Astrocyte of the cerebellum (primary cell): Measurements from ENCODE around the gene HSPA14.
"Not testable (repeated sequence)": the region's sequence is repeated elsewhere in the genome, so short reads cannot be mapped to it uniquely, and the experiment has no call there.

Experiments used
- DNase-seq: peaks from one replicate; pipeline ENCODE4 v3.0.0-alpha.2; 2011; ENCODE audit warnings: low read depth
- H3K4me3 ChIP-seq: 2 replicates; pipeline ENCODE4 v1.5.1; 2011; ENCODE audit warnings: mild to moderate bottlenecking, low read depth, low read length, moderate library complexity
- in situ Hi-C: cut with HindIII; loops from 2 replicates; pipeline ENCODE4 v1.10.0; 2017; ENCODE audit warnings: low sequenced_read_pairs
- TF ChIP-seq, protein P1 (sequence below): IDR thresholded peaks from 2 replicates; pipeline ENCODE4 v1.5.1; 2012; ENCODE audit warnings: low read length, low read depth, moderate library complexity, mild to moderate bottlenecking; ENCODE audit errors: missing control alignments

The HSPA14 gene

DNA sequence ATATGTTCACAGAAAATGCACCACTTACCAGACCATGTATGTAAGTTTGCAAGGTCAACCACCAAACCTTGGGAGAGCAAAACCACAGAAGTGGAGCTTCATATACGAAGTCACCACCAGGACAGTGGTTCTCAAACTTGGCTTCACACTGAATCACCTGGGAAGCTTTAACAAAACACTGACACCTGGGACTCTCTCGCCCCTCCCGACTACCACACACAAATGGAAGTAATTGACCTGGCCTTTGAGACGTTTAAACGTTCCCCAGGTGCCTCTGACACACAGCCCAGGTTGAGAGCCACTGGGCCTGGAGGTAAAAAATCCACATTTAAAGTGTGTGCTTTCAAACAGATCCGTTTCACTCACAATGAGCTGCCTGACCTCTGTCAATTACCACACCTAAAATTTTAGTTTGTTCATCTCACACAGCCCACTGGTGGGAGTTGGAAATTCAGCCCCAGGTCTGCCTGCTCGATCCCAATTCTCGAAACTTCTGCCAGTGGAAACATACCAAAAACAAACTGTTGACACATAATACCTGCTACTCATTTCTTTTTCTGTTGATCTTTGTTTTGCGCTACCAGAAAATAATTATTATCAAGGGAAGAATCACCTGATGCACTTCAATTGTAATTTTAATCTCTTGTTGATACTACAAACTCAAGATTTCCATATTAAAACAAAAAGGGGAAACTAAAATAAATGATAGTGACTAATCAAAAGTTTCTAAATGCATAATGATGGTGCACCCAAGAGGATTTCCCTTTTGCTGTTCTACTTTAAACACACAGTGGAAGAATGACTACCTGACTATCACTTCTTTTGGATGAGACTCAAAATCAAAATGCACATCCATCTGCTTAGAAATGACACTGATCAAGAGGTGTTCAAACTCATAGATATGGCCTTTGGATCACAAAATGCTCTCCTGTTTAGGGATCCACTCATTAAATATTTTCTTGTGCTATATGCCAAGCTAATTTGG is 26.8 kb upstream of the HSPA14 start:
- H3K4me3 ChIP-seq = no peak overlapping the region
- TF ChIP-seq, protein P1, sequence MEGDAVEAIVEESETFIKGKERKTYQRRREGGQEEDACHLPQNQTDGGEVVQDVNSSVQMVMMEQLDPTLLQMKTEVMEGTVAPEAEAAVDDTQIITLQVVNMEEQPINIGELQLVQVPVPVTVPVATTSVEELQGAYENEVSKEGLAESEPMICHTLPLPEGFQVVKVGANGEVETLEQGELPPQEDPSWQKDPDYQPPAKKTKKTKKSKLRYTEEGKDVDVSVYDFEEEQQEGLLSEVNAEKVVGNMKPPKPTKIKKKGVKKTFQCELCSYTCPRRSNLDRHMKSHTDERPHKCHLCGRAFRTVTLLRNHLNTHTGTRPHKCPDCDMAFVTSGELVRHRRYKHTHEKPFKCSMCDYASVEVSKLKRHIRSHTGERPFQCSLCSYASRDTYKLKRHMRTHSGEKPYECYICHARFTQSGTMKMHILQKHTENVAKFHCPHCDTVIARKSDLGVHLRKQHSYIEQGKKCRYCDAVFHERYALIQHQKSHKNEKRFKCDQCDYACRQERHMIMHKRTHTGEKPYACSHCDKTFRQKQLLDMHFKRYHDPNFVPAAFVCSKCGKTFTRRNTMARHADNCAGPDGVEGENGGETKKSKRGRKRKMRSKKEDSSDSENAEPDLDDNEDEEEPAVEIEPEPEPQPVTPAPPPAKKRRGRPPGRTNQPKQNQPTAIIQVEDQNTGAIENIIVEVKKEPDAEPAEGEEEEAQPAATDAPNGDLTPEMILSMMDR = no peak
- DNase-seq = no peak
- in situ Hi-C loops = no loop called here

DNA sequence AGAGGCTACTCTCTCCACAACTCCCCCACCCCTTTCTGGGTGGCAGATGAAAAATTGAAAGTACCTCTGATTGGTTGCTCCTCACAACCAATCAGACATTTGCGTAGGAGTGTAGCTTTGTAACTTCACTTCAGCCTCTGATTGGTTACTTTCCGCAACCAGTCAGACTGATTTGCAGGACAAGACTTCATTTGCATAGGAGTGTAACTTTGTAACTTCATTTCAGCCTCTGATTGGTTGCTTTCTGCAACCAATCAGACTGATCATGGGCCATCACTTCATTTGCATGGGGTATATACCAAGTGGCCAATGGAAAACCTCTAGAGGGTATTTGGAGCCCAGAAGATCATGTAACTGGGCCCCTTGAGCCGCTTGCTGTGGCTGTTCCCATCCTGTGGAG is 25.8 kb upstream of the HSPA14 start:
- H3K4me3 ChIP-seq = no peak overlapping the region
- TF ChIP-seq, protein P1 = no peak
- in situ Hi-C loops = no loop called here
- no peak for DNase-seq

DNA sequence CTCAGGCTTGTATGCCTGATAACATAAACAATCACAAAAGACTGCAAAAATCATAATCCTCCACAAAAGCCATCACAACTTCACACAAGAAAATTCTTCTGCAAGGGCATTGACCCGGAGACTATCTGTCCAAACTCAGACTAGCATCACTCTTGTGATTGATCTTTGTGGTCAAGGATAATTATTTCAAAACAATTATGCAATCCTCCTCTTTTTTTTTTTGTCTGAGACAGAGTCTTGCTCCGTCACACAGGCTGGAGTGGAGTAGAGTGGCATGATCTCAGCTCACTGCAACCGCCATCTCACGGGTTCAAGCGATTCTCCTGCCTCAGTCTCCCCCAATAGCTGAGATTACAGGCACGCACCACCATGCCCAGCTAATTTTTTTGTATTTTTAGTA is 22.4 kb upstream of the HSPA14 start:
- in situ Hi-C loops = no loop called here
- TF ChIP-seq, protein P1 = no peak
- DNase-seq = no peak
- no peak overlapping the region for H3K4me3 ChIP-seq

DNA sequence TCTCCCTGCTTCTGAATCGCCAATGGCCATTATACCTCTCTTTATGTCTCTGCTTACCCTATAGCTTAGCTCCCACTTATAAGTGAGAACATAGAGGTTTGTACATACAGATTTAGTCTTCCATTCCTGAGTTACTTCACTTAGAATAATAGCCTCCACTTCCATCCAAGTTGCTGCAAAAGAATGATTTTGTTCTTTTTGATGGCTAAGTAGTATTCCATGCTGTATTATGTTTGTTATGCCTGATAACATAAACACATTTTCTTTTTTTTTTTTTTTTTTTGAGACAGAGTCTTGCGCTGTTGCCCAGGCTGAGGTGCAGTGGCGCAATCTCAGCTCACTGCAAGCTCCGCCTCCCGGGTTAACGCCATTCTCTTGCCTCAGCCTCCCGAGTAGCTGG is 21.4 kb upstream of the HSPA14 start:
- H3K4me3 ChIP-seq, DNase-seq, in situ Hi-C loops: not testable (repeated sequence)

DNA sequence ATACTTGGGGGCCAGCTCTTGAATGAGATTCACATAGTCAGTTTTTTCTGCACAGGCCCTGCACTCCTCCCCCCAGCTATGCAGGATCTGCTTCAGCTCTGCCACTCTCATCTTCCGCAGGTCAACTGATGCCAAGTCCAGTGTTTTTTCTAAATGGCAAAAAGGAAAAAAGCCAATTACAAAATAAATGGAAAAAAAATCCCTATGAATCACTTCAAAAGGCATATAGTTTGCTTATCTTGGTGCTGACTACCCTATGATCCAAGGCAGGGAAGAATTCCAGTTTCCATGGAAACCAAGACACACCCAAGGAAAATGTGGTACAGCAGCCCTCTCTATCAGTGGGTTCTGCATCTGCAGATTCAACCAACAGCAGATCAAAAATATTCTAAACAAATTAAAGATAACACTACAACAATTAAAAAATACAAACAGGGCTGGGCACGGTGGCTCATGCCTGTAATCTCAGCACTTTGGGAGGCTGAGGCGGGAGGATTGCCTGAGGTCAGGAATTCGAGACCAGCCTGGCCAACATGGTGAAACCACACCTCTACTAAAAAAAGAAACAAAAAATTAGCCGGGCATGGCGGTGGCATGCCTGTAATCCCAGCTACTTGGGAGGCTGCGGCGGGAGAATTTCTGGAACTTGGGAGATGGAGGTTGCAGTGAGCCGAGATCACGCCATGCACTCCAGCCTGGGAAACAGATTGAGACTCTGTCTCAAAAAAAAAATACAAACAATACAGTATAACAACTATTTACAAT is 17.9 kb upstream of the HSPA14 start:
- no peak overlapping the region for H3K4me3 ChIP-seq
- no peak for DNase-seq
- TF ChIP-seq, protein P1 = no peak
- in situ Hi-C loops = no loop called here

DNA sequence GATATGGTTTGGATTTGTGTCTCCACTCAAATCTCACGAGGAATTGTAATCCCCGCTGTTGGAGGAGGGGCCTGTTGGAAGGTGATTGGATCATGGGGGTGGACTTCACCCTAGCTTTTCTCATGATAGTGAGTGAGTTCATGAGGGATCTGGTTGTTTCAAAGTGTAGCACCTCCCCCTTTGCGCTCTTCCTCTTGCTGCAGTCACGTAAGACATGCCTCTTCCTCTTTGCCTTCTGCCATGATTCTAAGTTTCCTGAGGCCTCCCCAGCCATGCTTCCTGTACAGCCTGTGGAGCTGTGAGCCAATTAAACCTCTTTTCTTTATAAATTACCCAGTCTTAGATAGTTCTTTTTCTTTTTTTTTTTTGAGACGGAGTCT is 17.3 kb upstream of the HSPA14 start:
- in situ Hi-C loops = no loop called here
- TF ChIP-seq, protein P1 = no peak
- no peak for DNase-seq
- H3K4me3 ChIP-seq = no peak overlapping the region
